Measurements from ENCODE around the gene PRDX2. TPM values are rescaled to one million over a fixed set of nuclear protein-coding genes. Genes with fewer than 3 reads are reported as not detected.
"Not testable (repeated sequence)": the region's sequence is repeated elsewhere in the genome, so short reads cannot be mapped to it uniquely, and the experiment has no call there.

PRDX2 gene
- polyA plus RNA-seq (ENCODE audit: insufficient read length) = 274 TPM
- long read RNA-seq, donor 1, transcript PRDX2-201 (6 exons, 987 nt) = major isoform, 279 of 410 reads
- long read RNA-seq, donor 1, partial matches to known transcripts = 84 of 410 reads
- long read RNA-seq, donor 1, other reads (novel, unspliced or antisense) = 42 of 410 reads
- long read RNA-seq, donor 2, transcript PRDX2-201 (6 exons, 987 nt) = major isoform, 248 of 337 reads
- long read RNA-seq, donor 2, partial matches to known transcripts = 67 of 337 reads
- long read RNA-seq, donor 2, other reads (novel, unspliced or antisense) = 18 of 337 reads
- long read RNA-seq, donor 3, transcript PRDX2-201 (6 exons, 987 nt) = major isoform, 195 of 266 reads
- long read RNA-seq, donor 3, partial matches to known transcripts = 48 of 266 reads
- long read RNA-seq, donor 3, other reads (novel, unspliced or antisense) = 17 of 266 reads
- long read RNA-seq, donor 4, transcript PRDX2-201 (6 exons, 987 nt) = major isoform, 13 of 19 reads
- long read RNA-seq, donor 4, partial matches to known transcripts = 5 of 19 reads
- long read RNA-seq, donor 4, other reads (novel, unspliced or antisense) = 0 of 19 reads
- long read RNA-seq, donor 5, transcript PRDX2-204 (4 exons, 699 nt) = minor isoform, 6 of 589 reads
- long read RNA-seq, donor 5, transcript PRDX2-201 (6 exons, 987 nt) = major isoform, 422 of 589 reads
- long read RNA-seq, donor 5, partial matches to known transcripts = 109 of 589 reads
- long read RNA-seq, donor 5, other reads (novel, unspliced or antisense) = 50 of 589 reads
- long read RNA-seq, donor 6, transcript PRDX2-204 (4 exons, 699 nt) = minor isoform, 9 of 379 reads
- long read RNA-seq, donor 6, transcript PRDX2-201 (6 exons, 987 nt) = major isoform, 251 of 379 reads
- long read RNA-seq, donor 6, partial matches to known transcripts = 119 of 379 reads
- long read RNA-seq, donor 6, other reads (novel, unspliced or antisense) = 0 of 379 reads
- long read RNA-seq, donor 7, transcript PRDX2-204 (4 exons, 699 nt) = minor isoform, 8 of 432 reads
- long read RNA-seq, donor 7, transcript PRDX2-201 (6 exons, 987 nt) = major isoform, 321 of 432 reads
- long read RNA-seq, donor 7, partial matches to known transcripts = 78 of 432 reads
- long read RNA-seq, donor 7, other reads (novel, unspliced or antisense) = 25 of 432 reads
- long read RNA-seq, donor 8, transcript PRDX2-201 (6 exons, 987 nt) = major isoform, 98 of 123 reads
- long read RNA-seq, donor 8, partial matches to known transcripts = 20 of 123 reads
- long read RNA-seq, donor 8, other reads (novel, unspliced or antisense) = 5 of 123 reads

GRCh38 chr19:12801466-12802266, at the start of gene PRDX2, which contains the start of gene THSD8:
TSS of gene PRDX2 (minus strand) at chr19:12801800. CDS start at chr19:12801261, 539 bp downstream.
TSS of gene THSD8 (plus strand) at chr19:12802069. CDS start at chr19:12802072, 3 bp downstream.
- peak; percentile 81 for DNase-seq

- DNase-seq = peak; percentile 79
These were observed 45.8 kb upstream of the PRDX2 start for GRCh38 chr19:12847159-12848139.

- DNase-seq = not testable (repeated sequence)
These were observed 45.0 kb upstream of the PRDX2 start for GRCh38 chr19:12846613-12847012.

- no peak for DNase-seq
These were observed 42.6 kb upstream of the PRDX2 start for GRCh38 chr19:12843999-12844732.

GRCh38 chr19:12843328-12843727, 41.7 kb upstream of the PRDX2 start:
- no peak for DNase-seq

GRCh38 chr19:12842511-12842910, 40.9 kb upstream of the PRDX2 start:
- DNase-seq = no peak

GRCh38 chr19:12841094-12841493, 39.5 kb upstream of the PRDX2 start:
- DNase-seq = no peak

- peak; percentile 46 for DNase-seq
These were observed 38.8 kb upstream of the PRDX2 start for GRCh38 chr19:12840091-12841079.

GRCh38 chr19:12838886-12839756, 37.5 kb upstream of the PRDX2 start:
- no peak for DNase-seq

- DNase-seq = no peak
These were observed 36.7 kb upstream of the PRDX2 start, which contains the start of gene MAST1 for GRCh38 chr19:12838182-12838885. TSS of gene MAST1 (plus strand) at chr19:12838515. CDS start at chr19:12838573, 58 bp downstream.

- no peak for DNase-seq
These were observed 35.6 kb upstream of the PRDX2 start for GRCh38 chr19:12837225-12837624.

- DNase-seq = no peak
These were observed 34.9 kb upstream of the PRDX2 start for GRCh38 chr19:12836529-12836863.

GRCh38 chr19:12834976-12835757, 33.6 kb upstream of the PRDX2 start:
- DNase-seq = no peak

- no peak for DNase-seq
These were observed 33.0 kb upstream of the PRDX2 start, which contains the start of gene RTBDN for GRCh38 chr19:12834566-12834943. TSS of gene RTBDN (minus strand) at chr19:12834579. CDS start at chr19:12829979, 4,600 bp downstream.
